Effector memory CD4-positive, alpha-beta T cell (primary cell): ENCODE measurements around the gene SORCS3.

Experiments used
- DNase-seq, 3 donors: peaks; one replicate each; pipeline ENCODE4 v3.0.0-alpha.2; 2020
- H3K27ac ChIP-seq: 2 replicates; pipeline ENCODE4 v1.7.0; 2013; ENCODE audit warnings: mild to moderate bottlenecking, low read length, moderate library complexity; ENCODE audit not compliant: insufficient read depth, poor library complexity, severe bottlenecking
- H3K27me3 ChIP-seq: replicated peaks from 2 replicates; pipeline ENCODE4 v1.7.0; 2013; ENCODE audit warnings: mild to moderate bottlenecking, low read length; ENCODE audit not compliant: insufficient read depth, control insufficient read depth, poor library complexity, severe bottlenecking
- H3K36me3 ChIP-seq: 2 replicates; pipeline ENCODE4 v1.7.0; 2013; ENCODE audit warnings: mild to moderate bottlenecking, low read length, moderate library complexity; ENCODE audit not compliant: control insufficient read depth, insufficient read depth
- H3K4me1 ChIP-seq: 2 replicates; pipeline ENCODE4 v1.7.0; 2013; ENCODE audit warnings: low read length, mild to moderate bottlenecking; ENCODE audit not compliant: control insufficient read depth, insufficient read depth, poor library complexity, severe bottlenecking
- H3K4me3 ChIP-seq: 2 replicates; pipeline ENCODE4 v1.7.0; 2013; ENCODE audit warnings: low read length, low read depth, mild to moderate bottlenecking; ENCODE audit not compliant: insufficient read depth, poor library complexity, severe bottlenecking
- H3K9me3 ChIP-seq: 2 replicates; pipeline ENCODE4 v1.7.0; 2013; ENCODE audit warnings: mild to moderate bottlenecking, low read length, moderate library complexity; ENCODE audit not compliant: control insufficient read depth

Gene SORCS3

DNA sequence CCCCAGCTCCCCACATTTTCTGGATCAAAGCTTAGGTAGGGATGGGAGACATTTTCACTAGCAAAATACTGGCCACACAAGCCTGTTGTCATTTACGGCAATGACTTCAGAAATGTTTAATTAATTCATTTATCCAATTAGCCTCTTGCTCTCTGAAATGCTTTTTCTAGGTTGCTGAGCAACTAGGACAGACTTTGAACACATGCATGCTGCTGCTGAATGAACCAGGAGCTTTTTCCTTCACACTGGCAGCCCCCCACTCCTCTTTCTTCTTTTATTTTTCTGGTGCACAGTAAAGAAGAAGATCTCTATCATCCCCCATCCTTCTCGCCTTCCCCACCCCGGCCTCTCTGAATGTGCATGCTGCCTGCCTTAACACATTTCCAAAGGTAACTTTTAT is 22.5 kb downstream of the SORCS3 start:
- no peaks in the 10 kb centered on the region for H3K36me3 ChIP-seq
- no peaks in the 10 kb centered on the region for H3K27me3 ChIP-seq
- DNase-seq: no peak
- H3K4me3 ChIP-seq: no peak overlapping the region
- H3K9me3 ChIP-seq: no peaks in the 10 kb centered on the region
- no peaks in the 10 kb centered on the region for H3K4me1 ChIP-seq
- no peak overlapping the region for H3K27ac ChIP-seq

GRCh38 chr10:104664205-104664604 is 23.1 kb downstream of the SORCS3 start:
- Histone ChIP-seq H3K4me1 (no peaks in the 10 kb centered on the region), H3K9me3 (no peaks in the 10 kb centered on the region), H3K27ac (no peak overlapping the region), H3K36me3 (no peaks in the 10 kb centered on the region), H3K27me3 (no peaks in the 10 kb centered on the region), H3K4me3 (no peak overlapping the region)
- DNase-seq: no peak

GRCh38 chr10:104665174-104665573 is 24.1 kb downstream of the SORCS3 start:
- Histone ChIP-seq H3K36me3 (no peaks in the 10 kb centered on the region), H3K27me3 (no peaks in the 10 kb centered on the region), H3K27ac (no peak overlapping the region), H3K4me1 (no peaks in the 10 kb centered on the region), H3K9me3 (no peaks in the 10 kb centered on the region), H3K4me3 (no peak overlapping the region)
- no peak for DNase-seq

GRCh38 chr10:104666106-104666505 is 25.0 kb downstream of the SORCS3 start:
- no peak overlapping the region for H3K4me3 ChIP-seq
- no peaks in the 10 kb centered on the region for H3K4me1 ChIP-seq
- no peaks in the 10 kb centered on the region for H3K9me3 ChIP-seq
- no peak for DNase-seq
- no peak overlapping the region for H3K27ac ChIP-seq
- no peaks in the 10 kb centered on the region for H3K27me3 ChIP-seq
- H3K36me3 ChIP-seq: no peaks in the 10 kb centered on the region

DNA sequence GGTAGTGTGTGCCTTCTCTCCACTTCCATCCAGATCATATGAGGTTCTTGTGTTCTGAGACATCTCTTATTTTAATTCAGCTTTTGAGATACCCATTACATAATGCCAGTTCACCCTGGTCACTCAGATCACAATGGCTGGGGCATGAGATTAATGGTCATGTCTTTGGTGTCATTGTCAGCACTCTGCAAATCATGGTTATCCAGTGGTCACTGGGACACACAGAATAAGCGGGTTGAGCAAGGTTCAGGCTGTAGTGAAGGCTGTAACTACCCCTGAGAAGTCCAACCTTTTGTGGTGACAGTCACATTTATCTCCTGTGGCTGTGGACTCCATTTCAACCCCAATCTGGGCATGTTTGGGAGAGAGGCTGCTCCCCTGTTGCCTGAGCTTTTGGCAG is 35.8 kb downstream of the SORCS3 start:
- Histone ChIP-seq H3K27ac (no peak overlapping the region), H3K9me3 (no peaks in the 10 kb centered on the region), H3K4me1 (no peaks in the 10 kb centered on the region), H3K36me3 (no peaks in the 10 kb centered on the region), H3K27me3 (no peaks in the 10 kb centered on the region), H3K4me3 (no peak overlapping the region)
- no peak for DNase-seq

DNA sequence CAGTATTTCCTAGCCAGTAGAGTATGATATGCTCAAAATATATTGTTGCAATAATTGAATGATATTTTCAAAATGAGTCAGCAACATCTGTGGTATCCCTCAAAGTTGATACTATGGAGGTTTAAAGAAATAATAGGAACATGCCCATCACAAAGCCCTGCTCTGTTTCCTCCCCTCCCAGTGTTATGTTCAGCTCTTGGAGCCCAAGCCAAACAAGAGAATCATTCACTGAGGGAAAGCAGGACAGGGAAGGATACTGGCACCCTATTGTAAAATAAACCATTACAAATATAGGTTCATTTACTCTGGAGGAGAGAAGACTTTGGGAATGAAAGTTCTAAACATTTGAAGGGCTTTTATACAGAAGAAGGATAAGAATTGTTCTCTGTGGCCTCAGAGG is 37.6 kb downstream of the SORCS3 start:
- no peaks in the 10 kb centered on the region for H3K9me3 ChIP-seq
- no peak for DNase-seq
- H3K36me3 ChIP-seq: no peaks in the 10 kb centered on the region

GRCh38 chr10:104680467-104681401 is 39.6 kb downstream of the SORCS3 start:
- Histone ChIP-seq H3K4me3 (no peak overlapping the region), H3K27me3 (peaks cover 3% of the 10 kb centered on the region), H3K9me3 (no peaks in the 10 kb centered on the region), H3K36me3 (no peaks in the 10 kb centered on the region), H3K27ac (no peak overlapping the region), H3K4me1 (no peaks in the 10 kb centered on the region)
- no peak for DNase-seq

More for the DNA sequence above, 37.6 kb downstream of the SORCS3 start:
- H3K4me3 ChIP-seq: no peak overlapping the region
- no peaks in the 10 kb centered on the region for H3K4me1 ChIP-seq
- no peaks in the 10 kb centered on the region for H3K27me3 ChIP-seq
- H3K27ac ChIP-seq: no peak overlapping the region

GRCh38 chr10:104681485-104681884 is 40.4 kb downstream of the SORCS3 start:
- no peak overlapping the region for H3K27ac ChIP-seq
- H3K4me3 ChIP-seq: no peak overlapping the region
- no peaks in the 10 kb centered on the region for H3K4me1 ChIP-seq
- no peaks in the 10 kb centered on the region for H3K9me3 ChIP-seq
- H3K36me3 ChIP-seq: no peaks in the 10 kb centered on the region
- peaks cover 3% of the 10 kb centered on the region for H3K27me3 ChIP-seq
- no peak for DNase-seq

- Histone ChIP-seq H3K27me3 (peaks cover 3% of the 10 kb centered on the region), H3K27ac (no peak overlapping the region), H3K4me1 (no peaks in the 10 kb centered on the region), H3K36me3 (no peaks in the 10 kb centered on the region), H3K9me3 (no peaks in the 10 kb centered on the region), H3K4me3 (no peak overlapping the region)
- DNase-seq: no peak
Observed at GRCh38 chr10:104683567-104683966, 42.5 kb downstream of the SORCS3 start.

GRCh38 chr10:104686829-104687228 is 45.7 kb downstream of the SORCS3 start:
- no peaks in the 10 kb centered on the region for H3K4me1 ChIP-seq
- H3K9me3 ChIP-seq: no peaks in the 10 kb centered on the region
- DNase-seq: no peak
- no peak overlapping the region for H3K4me3 ChIP-seq
- no peak overlapping the region for H3K27ac ChIP-seq
- no peaks in the 10 kb centered on the region for H3K36me3 ChIP-seq
- H3K27me3 ChIP-seq: peaks cover 3% of the 10 kb centered on the region
